Suprapubic skin (tissue), 4 donors: ENCODE data around the gene PPP2R2B.

Experiments used
- POLR2A ChIP-seq, 2 donors: fragments of 450-650 bp; IDR thresholded peaks; one replicate each; pipeline ENCODE4 v1.6.1; 2017; ENCODE audit warnings: antibody characterized with exemption in 2 of 2, mild to moderate bottlenecking in 2 of 2, moderate library complexity in 2 of 2
- POLR2AphosphoS5 ChIP-seq, 3 donors: sonication (generic); formaldehyde crosslinking; IDR thresholded peaks; one replicate each; pipeline ENCODE4 v1.6.1; 2017; ENCODE audit warnings: antibody characterized with exemption in 3 of 3
- TF ChIP-seq, protein P1 (sequence below), 2 donors: fragments of 200-600 bp in 1 of 2; fragments of 450-650 bp in 1 of 2; sonication (generic) in 1 of 2; IDR thresholded peaks; one replicate each; pipeline ENCODE4 v1.5.1; 2016 to 2019; ENCODE audit warnings: antibody characterized with exemption in 2 of 2, mild to moderate bottlenecking in 1 of 2, moderate library complexity in 1 of 2

- TF ChIP-seq POLR2AphosphoS5 (IDR thresholded peaks at IDR 0.05) (no peak), POLR2A (IDR thresholded peaks at IDR 0.05) (no peak)
- TF ChIP-seq, protein P1, sequence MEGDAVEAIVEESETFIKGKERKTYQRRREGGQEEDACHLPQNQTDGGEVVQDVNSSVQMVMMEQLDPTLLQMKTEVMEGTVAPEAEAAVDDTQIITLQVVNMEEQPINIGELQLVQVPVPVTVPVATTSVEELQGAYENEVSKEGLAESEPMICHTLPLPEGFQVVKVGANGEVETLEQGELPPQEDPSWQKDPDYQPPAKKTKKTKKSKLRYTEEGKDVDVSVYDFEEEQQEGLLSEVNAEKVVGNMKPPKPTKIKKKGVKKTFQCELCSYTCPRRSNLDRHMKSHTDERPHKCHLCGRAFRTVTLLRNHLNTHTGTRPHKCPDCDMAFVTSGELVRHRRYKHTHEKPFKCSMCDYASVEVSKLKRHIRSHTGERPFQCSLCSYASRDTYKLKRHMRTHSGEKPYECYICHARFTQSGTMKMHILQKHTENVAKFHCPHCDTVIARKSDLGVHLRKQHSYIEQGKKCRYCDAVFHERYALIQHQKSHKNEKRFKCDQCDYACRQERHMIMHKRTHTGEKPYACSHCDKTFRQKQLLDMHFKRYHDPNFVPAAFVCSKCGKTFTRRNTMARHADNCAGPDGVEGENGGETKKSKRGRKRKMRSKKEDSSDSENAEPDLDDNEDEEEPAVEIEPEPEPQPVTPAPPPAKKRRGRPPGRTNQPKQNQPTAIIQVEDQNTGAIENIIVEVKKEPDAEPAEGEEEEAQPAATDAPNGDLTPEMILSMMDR (IDR thresholded peaks at IDR 0.05): no peak
These were observed 325.1 kb downstream of the PPP2R2B start for GRCh38 chr5:146553446-146553845.
